IMR-90 (cell line): ENCODE results near the gene NCKAP5. TPM values are rescaled to one million over a fixed set of nuclear protein-coding genes. Genes with fewer than 3 reads are reported as not detected.

Experiments
- ATAC-seq: fragments of 200-7000 bp; cut with Tn5 transposase; 2 replicates; pipeline ENCODE4 v1.9.1; 2020; ENCODE audit warnings: low read depth, mild to moderate bottlenecking, moderate library complexity
- BruUV-seq: library from RNA; stranded (reverse); fragments of 400-500 nt; replicated peaks from 2 replicates; lab custom pipeline; 2021; lab: Mats Ljungman, UMichigan
- CTCF ChIA-PET: fragments of 300-600 bp; formaldehyde crosslinking; extraction: SDS; loops from one replicate; lab custom pipeline; 2021; ENCODE audit warnings: antibody characterized with exemption; lab: Yijun Ruan, JAX
- POLR2A ChIA-PET: fragments of 300-600 bp; sonication (Branson Sonifier 250); formaldehyde crosslinking; loops from one replicate; lab custom pipeline; 2022; ENCODE audit warnings: antibody characterized with exemption; ENCODE audit not compliant: unreplicated experiment; lab: Charles Lee
- DNase-seq: peaks from one replicate; pipeline ENCODE4 v3.0.0; 2013
- H2AFZ ChIP-seq: replicated peaks from 2 replicates; pipeline ENCODE3; 2013; ENCODE audit warnings: low read length, mild to moderate bottlenecking; ENCODE audit not compliant: poor library complexity
- H2AK5ac ChIP-seq: 2 replicates; pipeline ENCODE4 v1.6.1; 2013; ENCODE audit warnings: low read depth, low read length, inconsistent platforms
- H2AK9ac ChIP-seq: replicated peaks from 2 replicates; pipeline ENCODE3; 2013; ENCODE audit warnings: mild to moderate bottlenecking, low read depth, low read length, moderate library complexity; ENCODE audit not compliant: poor library complexity
- H2BK120ac ChIP-seq: 2 replicates; pipeline ENCODE4 v1.6.1; 2013; ENCODE audit warnings: low read depth, low read length, inconsistent platforms
- H2BK15ac ChIP-seq: 3 replicates; pipeline ENCODE4 v1.6.1; 2013; ENCODE audit warnings: low read depth, low read length, inconsistent platforms
- H2BK20ac ChIP-seq: 2 replicates; pipeline ENCODE4 v1.6.1; 2013; ENCODE audit warnings: low read depth, mild to moderate bottlenecking, inconsistent platforms, low read length, moderate library complexity
- H2BK5ac ChIP-seq: 2 replicates; pipeline ENCODE4 v1.6.1; 2013; ENCODE audit warnings: mild to moderate bottlenecking, low read depth, low read length, inconsistent platforms; ENCODE audit not compliant: poor library complexity, severe bottlenecking
- H3K14ac ChIP-seq: replicated peaks from 2 replicates; pipeline ENCODE4 v1.6.1; 2013; ENCODE audit warnings: low read depth, low read length, inconsistent platforms
- H3K18ac ChIP-seq: 2 replicates; pipeline ENCODE4 v1.6.1; 2013; ENCODE audit warnings: low read depth, low read length, control low read depth
- H3K23ac ChIP-seq: 2 replicates; pipeline ENCODE4 v1.6.1; 2013; ENCODE audit warnings: low read depth, low read length, inconsistent platforms
- H3K27ac ChIP-seq: 2 replicates; pipeline ENCODE4 v1.5.1; 2013; ENCODE audit warnings: mild to moderate bottlenecking, control low read depth, low read length; ENCODE audit not compliant: insufficient read depth
- H3K27me3 ChIP-seq: 2 replicates; pipeline ENCODE4 v1.6.1; 2013; ENCODE audit warnings: low read length; ENCODE audit not compliant: control insufficient read depth, insufficient read depth
- H3K36me3 ChIP-seq: 2 replicates; pipeline ENCODE4 v1.6.1; 2013; ENCODE audit warnings: low read length, mixed read lengths; ENCODE audit not compliant: control insufficient read depth, insufficient read depth
- H3K4ac ChIP-seq: 2 replicates; pipeline ENCODE4 v1.6.1; 2013; ENCODE audit warnings: low read depth, low read length, inconsistent platforms
- H3K4me1 ChIP-seq: 2 replicates; pipeline ENCODE4 v1.6.1; 2013; ENCODE audit warnings: low read length, mixed read lengths; ENCODE audit not compliant: control insufficient read depth, insufficient read depth
- H3K4me2 ChIP-seq: 2 replicates; pipeline ENCODE4 v1.6.1; 2013; ENCODE audit warnings: low read depth, mild to moderate bottlenecking, control low read depth, low read length, moderate library complexity
- H3K4me3 ChIP-seq: 2 replicates; pipeline ENCODE4 v1.5.1; 2013; ENCODE audit warnings: low read depth, mild to moderate bottlenecking, control low read depth, low read length, moderate library complexity; ENCODE audit not compliant: insufficient read depth
- H3K56ac ChIP-seq: 2 replicates; pipeline ENCODE4 v1.6.1; 2013; ENCODE audit warnings: low read length, inconsistent platforms; ENCODE audit not compliant: insufficient read depth; ENCODE audit errors: extremely low read depth
- H3K79me1 ChIP-seq, 2 experiments: 2 replicates each; pipeline ENCODE4 v1.6.1; 2013; ENCODE audit warnings: low read length in 2 of 2, inconsistent platforms in 1 of 2, low read depth in 1 of 2
- H3K9ac ChIP-seq: 2 replicates; pipeline ENCODE4 v1.6.1; 2013; ENCODE audit warnings: low read depth, low read length, control low read depth
- H3K9me1 ChIP-seq: 2 replicates; pipeline ENCODE4 v1.6.1; 2013; ENCODE audit warnings: low read length, inconsistent platforms; ENCODE audit not compliant: insufficient read depth
- H3K9me3 ChIP-seq: 2 replicates; pipeline ENCODE4 v1.6.1; 2013; ENCODE audit warnings: low read length; ENCODE audit not compliant: control insufficient read depth, insufficient read depth
- H4K20me1 ChIP-seq: 2 replicates; pipeline ENCODE4 v1.6.1; 2013; ENCODE audit warnings: low read length, inconsistent platforms; ENCODE audit not compliant: insufficient read depth
- H4K5ac ChIP-seq: 2 replicates; pipeline ENCODE4 v1.6.1; 2013; ENCODE audit warnings: mild to moderate bottlenecking, low read depth, low read length, control low read depth
- H4K8ac ChIP-seq, 2 experiments: 2 replicates each; pipeline ENCODE4 v1.6.1; 2013; ENCODE audit warnings: low read depth in 2 of 2, low read length in 2 of 2, control low read depth in 1 of 2, inconsistent platforms in 1 of 2
- H4K91ac ChIP-seq: 2 replicates; pipeline ENCODE4 v1.6.1; 2013; ENCODE audit warnings: low read depth, low read length, inconsistent platforms; ENCODE audit not compliant: insufficient read depth
- SMC3 ChIP-seq: fragments of 150-350 bp; IDR thresholded peaks from 2 replicates; pipeline ENCODE4 v1.6.1; 2016; ENCODE audit warnings: low read depth, mild to moderate bottlenecking, antibody characterized with exemption, low read length, moderate library complexity
- WGBS, 2 experiments: methylation state at CpG; one replicate each; pipeline versions ENCODE4 v1.1.5 to v1.1.7; 2013; ENCODE audit warnings: missing lambda C conversion rate in 2 of 2; ENCODE audit not compliant: insufficient read length in 1 of 2; ENCODE audit errors: extremely low coverage in 2 of 2; 5-methylcytosine and 5-hydroxymethylcytosine counted together
- dilution Hi-C: fragments of 300-500 bp; cut with HindIII; formaldehyde crosslinking; loops from one replicate; pipeline ENCODE4 v1.14.3; 2018; ENCODE audit warnings: low sequenced_read_pairs; ENCODE audit not compliant: unreplicated experiment
- in situ Hi-C: fragments of 300-500 bp; cut with MboI; formaldehyde crosslinking; loops from 3 replicates; pipeline ENCODE4 v1.14.3; 2019; ENCODE audit warnings: low sequenced_read_pairs, inconsistent platforms, mixed read lengths
- intact Hi-C: fragments of 100-400 bp; cut with micrococcal nuclease; formaldehyde crosslinking; loops from 2 replicates; pipeline ENCODE4 v1.10.0; 2022
- polyA plus RNA-seq, 3 experiments: library from polyadenylated mRNA; depleted of rRNA; stranded (reverse); fragments of >200 nt; gene quantifications; 2 replicates each; pipeline ENCODE4 v1.2.3, GENCODE V29; 2012; ENCODE audit warnings: low replicate concordance in 1 of 3
- total RNA-seq: library from RNA; depleted of rRNA; stranded (reverse); fragments of >200 nt; gene quantifications from 2 replicates; pipeline ENCODE4 v1.2.3, GENCODE V29; 2012
- TF ChIP-seq, protein P1 (sequence below): fragments of 150-350 bp; IDR thresholded peaks from 2 replicates; pipeline ENCODE4 v1.6.1; 2017; ENCODE audit warnings: mild to moderate bottlenecking, antibody characterized with exemption, low read length, low read depth

The NCKAP5 gene
- total and polyA plus RNA-seq, 2 of the 4 experiments (the other 2 are of a cell fraction): 2.7 to 3.9 TPM

DNA sequence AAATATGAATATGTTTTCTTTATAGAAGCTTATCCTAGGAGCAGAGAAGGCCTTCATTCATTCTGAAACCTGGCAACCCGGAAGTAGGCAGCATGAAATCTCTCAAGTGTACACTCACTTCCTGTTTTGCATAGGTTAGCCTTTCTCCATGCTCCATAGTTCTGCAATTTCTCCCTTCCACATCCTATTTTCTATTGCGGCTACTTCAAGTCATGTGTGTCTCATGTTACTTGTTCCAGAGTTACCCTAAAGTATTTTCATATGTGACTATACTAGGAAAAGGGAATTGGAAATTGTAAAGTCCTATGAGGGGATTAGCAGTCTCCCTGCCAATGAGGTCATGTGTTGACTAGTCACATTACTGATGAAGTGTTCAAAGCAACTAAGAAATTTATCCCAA, 320.6 kb downstream of the NCKAP5 start:
- Histone ChIP-seq H3K4me3 (no peak overlapping the region), H2BK120ac (peak overlapping the region; percentile 68; the same call in 1 of the 2 replicates), H4K8ac (peak overlapping the region; percentile 0 to 28; a peak in 1 of 4 replicates), H4K5ac (peak overlapping the region; percentile 84; the same call in 1 of the 2 replicates), H2BK20ac (peak overlapping the region; percentile 22; the same call in 1 of the 2 replicates), H3K4me1 (peaks cover 10% of the 10 kb centered on the region), H3K36me3 (peaks cover 3% of the 10 kb centered on the region; the same call in 1 of the 2 replicates), H3K23ac (peak overlapping the region; percentile 33), H3K56ac (no peak overlapping the region), H3K27ac (no peak overlapping the region), H3K9me3 (no peaks in the 10 kb centered on the region), H3K4ac (peak overlapping the region; percentile 11; the same call in 1 of the 2 replicates), H3K27me3 (no peaks in the 10 kb centered on the region), H2AFZ (no peak overlapping the region), H2BK5ac (peak overlapping the region; percentile 34), H3K14ac (peak overlapping the region; percentile 43), H3K79me1 (peaks cover 41 to 76% of the 10 kb centered on the region in 2 experiments), H2AK5ac (no peak overlapping the region), H3K9me1 (peaks cover 14% of the 10 kb centered on the region), H2AK9ac (no peak overlapping the region), H3K4me2 (no peak overlapping the region), H4K20me1 (no peaks in the 10 kb centered on the region), H4K91ac (peak overlapping the region; percentile 65; the same call in 1 of the 2 replicates), H3K9ac (no peak overlapping the region), H2BK15ac (peak overlapping the region; percentile 19; the same call in 2 of the 3 replicates), H3K18ac (peak overlapping the region; percentile 53; the same call in 1 of the 2 replicates)
- in situ Hi-C loops: no loop called here
- no CpG with 5 or more reads among the region's 2 CpGs for WGBS, 2 experiments
- intact Hi-C loops: no loop called here
- ChIA-PET CTCF (interaction anchor here (0.6 kb wide), 1 partner anchor 153 kb away, joined by 3 read pairs; no protein-coding TSS in a partner anchor), POLR2A (no interaction called here)
- DNase-seq (peak; percentile 29), ATAC-seq (peak; percentile 45)
- dilution Hi-C loops: no loop called here
- BruUV-seq: no TSS peak
- TF ChIP-seq, protein P1, sequence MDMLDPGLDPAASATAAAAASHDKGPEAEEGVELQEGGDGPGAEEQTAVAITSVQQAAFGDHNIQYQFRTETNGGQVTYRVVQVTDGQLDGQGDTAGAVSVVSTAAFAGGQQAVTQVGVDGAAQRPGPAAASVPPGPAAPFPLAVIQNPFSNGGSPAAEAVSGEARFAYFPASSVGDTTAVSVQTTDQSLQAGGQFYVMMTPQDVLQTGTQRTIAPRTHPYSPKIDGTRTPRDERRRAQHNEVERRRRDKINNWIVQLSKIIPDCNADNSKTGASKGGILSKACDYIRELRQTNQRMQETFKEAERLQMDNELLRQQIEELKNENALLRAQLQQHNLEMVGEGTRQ: 0 out of 2 replicates have a peak, but pooled peaks have one; percentile 3
- TF ChIP-seq SMC3: no peak
